Neural crest cell (in vitro differentiated cells): ENCODE results near the gene OTULIN. TPM values are rescaled to one million over a fixed set of nuclear protein-coding genes. Genes with fewer than 3 reads are reported as not detected.

ENCODE experiments used
- DNase-seq: peaks from one replicate; pipeline ENCODE4 v3.0.0; 2021; ENCODE audit warnings: low read depth, mixed read lengths, low spot score
- H3K27ac Mint-ChIP-seq: one replicate; pipeline ENCODE4 v1.8.0; 2021; ENCODE audit warnings: mild to moderate bottlenecking, mixed read lengths; ENCODE audit not compliant: unreplicated experiment
- H3K27me3 Mint-ChIP-seq: 2 replicates; pipeline ENCODE4 v1.8.0; 2021; ENCODE audit warnings: low read depth, mild to moderate bottlenecking, mixed read lengths
- H3K36me3 Mint-ChIP-seq: 2 replicates; pipeline ENCODE4 v1.8.0; 2021; ENCODE audit warnings: low read depth, mild to moderate bottlenecking, mixed read lengths
- H3K4me1 Mint-ChIP-seq: 2 replicates; pipeline ENCODE4 v1.8.0; 2021; ENCODE audit warnings: mixed read lengths
- H3K4me3 Mint-ChIP-seq: one replicate; pipeline ENCODE4 v1.8.0; 2021; ENCODE audit warnings: mild to moderate bottlenecking, mixed read lengths
- H3K9me3 Mint-ChIP-seq: 2 replicates; pipeline ENCODE4 v1.8.0; 2021; ENCODE audit warnings: mixed read lengths
- total RNA-seq: library from RNA; stranded (reverse); gene quantifications from 2 replicates; pipeline ENCODE4 v1.2.1, GENCODE V29; 2021
- TF ChIP-seq, protein P1 (sequence below): fragments of 200-600 bp; sonication (generic); conservative IDR thresholded peaks from 2 replicates; pipeline ENCODE4 v1.5.0; 2021; ENCODE audit warnings: antibody characterized with exemption, mild to moderate bottlenecking

The OTULIN gene
- total RNA-seq, 1 donor from 2014 or later: 33.7 TPM

DNA sequence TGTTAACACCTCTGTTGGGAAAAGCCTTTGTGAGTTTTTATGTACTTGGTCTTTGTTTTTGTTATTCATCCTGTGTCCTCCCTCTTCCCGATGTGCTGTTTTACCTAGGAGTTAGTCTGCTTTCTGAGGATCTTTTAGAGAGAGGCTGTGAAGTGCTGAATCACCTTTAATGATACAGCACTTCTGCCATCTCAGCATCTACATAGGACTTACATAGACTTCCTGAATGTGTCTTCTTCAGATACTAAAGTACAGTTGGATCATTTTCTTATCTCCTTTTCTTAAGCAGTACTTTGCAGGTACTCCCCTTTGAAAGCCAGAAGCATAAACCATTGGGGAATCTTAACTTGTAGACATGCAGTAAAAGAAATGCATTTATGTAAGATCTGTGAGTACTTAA, 31.5 kb downstream of the OTULIN start:
- Mint-ChIP-seq H3K9me3 (no peaks in the 10 kb centered on the region), H3K27me3 (no peaks in the 10 kb centered on the region), H3K27ac (peak overlapping the region; percentile 22), H3K36me3 (peaks cover 38% of the 10 kb centered on the region), H3K4me3 (no peak overlapping the region), H3K4me1 (no peaks in the 10 kb centered on the region)
- no peak for DNase-seq
- TF ChIP-seq, protein P1, sequence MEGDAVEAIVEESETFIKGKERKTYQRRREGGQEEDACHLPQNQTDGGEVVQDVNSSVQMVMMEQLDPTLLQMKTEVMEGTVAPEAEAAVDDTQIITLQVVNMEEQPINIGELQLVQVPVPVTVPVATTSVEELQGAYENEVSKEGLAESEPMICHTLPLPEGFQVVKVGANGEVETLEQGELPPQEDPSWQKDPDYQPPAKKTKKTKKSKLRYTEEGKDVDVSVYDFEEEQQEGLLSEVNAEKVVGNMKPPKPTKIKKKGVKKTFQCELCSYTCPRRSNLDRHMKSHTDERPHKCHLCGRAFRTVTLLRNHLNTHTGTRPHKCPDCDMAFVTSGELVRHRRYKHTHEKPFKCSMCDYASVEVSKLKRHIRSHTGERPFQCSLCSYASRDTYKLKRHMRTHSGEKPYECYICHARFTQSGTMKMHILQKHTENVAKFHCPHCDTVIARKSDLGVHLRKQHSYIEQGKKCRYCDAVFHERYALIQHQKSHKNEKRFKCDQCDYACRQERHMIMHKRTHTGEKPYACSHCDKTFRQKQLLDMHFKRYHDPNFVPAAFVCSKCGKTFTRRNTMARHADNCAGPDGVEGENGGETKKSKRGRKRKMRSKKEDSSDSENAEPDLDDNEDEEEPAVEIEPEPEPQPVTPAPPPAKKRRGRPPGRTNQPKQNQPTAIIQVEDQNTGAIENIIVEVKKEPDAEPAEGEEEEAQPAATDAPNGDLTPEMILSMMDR: no peak

GRCh38 chr5:14696851-14697250, 32.3 kb downstream of the OTULIN start:
- TF ChIP-seq, protein P1: no peak
- peaks cover 38% of the 10 kb centered on the region for H3K36me3 Mint-ChIP-seq
- no peaks in the 10 kb centered on the region for H3K4me1 Mint-ChIP-seq
- no peak for DNase-seq
- H3K4me3 Mint-ChIP-seq: no peak overlapping the region
- H3K27ac Mint-ChIP-seq: no peak overlapping the region
- no peaks in the 10 kb centered on the region for H3K9me3 Mint-ChIP-seq
- H3K27me3 Mint-ChIP-seq: no peaks in the 10 kb centered on the region

DNA sequence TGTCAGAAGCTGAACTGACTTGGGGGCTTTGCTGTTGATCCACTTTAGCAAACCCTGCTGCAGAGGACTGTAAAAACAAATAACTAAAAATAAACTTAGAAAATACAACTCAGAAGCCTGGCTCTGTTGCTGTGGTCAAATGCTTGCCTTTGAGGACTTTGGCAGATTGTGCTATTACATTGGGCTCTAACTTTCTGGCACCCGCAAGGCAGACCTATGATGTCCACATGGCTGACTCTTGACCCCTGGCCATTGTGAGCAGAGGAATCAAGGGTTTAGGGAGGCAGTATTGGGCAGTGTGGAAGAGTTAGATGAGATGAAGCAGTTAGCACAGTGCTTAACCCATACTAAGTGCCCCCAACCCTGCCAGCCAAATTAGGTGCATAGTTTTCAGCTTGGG, 34.0 kb downstream of the OTULIN start:
- Mint-ChIP-seq H3K27ac (no peak overlapping the region), H3K4me1 (no peaks in the 10 kb centered on the region), H3K9me3 (no peaks in the 10 kb centered on the region)

DNA sequence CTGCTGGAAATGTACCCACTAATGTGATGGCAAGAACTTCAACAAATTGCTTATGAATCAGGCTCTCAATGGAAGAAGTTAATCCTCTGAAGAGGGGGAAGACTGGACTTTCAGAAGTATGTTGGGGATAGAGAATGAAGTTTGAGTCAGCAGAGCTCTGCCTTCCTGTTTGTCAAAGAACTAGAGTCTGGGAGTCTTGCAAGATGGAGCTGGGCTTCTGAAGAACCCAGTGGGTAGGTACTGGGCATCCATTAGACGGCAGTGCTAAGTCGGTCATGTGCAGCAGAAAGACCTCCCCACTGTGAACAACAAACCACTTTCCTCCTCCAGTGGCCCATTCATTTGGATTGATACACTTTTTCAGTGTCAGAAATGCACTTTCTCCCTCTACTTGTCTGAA, 34.6 kb downstream of the OTULIN start:
- no peak overlapping the region for H3K27ac Mint-ChIP-seq
- no peaks in the 10 kb centered on the region for H3K9me3 Mint-ChIP-seq
- no peak for DNase-seq
- peaks cover 29% of the 10 kb centered on the region for H3K36me3 Mint-ChIP-seq
- H3K27me3 Mint-ChIP-seq: no peaks in the 10 kb centered on the region
- H3K4me1 Mint-ChIP-seq: no peaks in the 10 kb centered on the region
- no peak overlapping the region for H3K4me3 Mint-ChIP-seq
- TF ChIP-seq, protein P1: no peak

More for the DNA sequence above, 34.0 kb downstream of the OTULIN start:
- no peak for DNase-seq
- Mint-ChIP-seq H3K36me3 (peaks cover 33% of the 10 kb centered on the region), H3K27me3 (no peaks in the 10 kb centered on the region), H3K4me3 (no peak overlapping the region)
- TF ChIP-seq, protein P1: no peak

- Mint-ChIP-seq H3K4me1 (no peaks in the 10 kb centered on the region), H3K27me3 (no peaks in the 10 kb centered on the region), H3K27ac (no peak overlapping the region), H3K9me3 (no peaks in the 10 kb centered on the region), H3K4me3 (no peak overlapping the region), H3K36me3 (peaks cover 28% of the 10 kb centered on the region)
- TF ChIP-seq, protein P1: no peak
- DNase-seq: no peak
Measured at GRCh38 chr5:14699807-14700400, 35.4 kb downstream of the OTULIN start.
